CD14-positive monocyte (primary cell): ENCODE measurements around the gene HTR2B. TPM values are rescaled to one million over a fixed set of nuclear protein-coding genes. Genes with fewer than 3 reads are reported as not detected.

Experiments
- DNase-seq, 3 donors: peaks; one replicate each; pipeline ENCODE4 v3.0.0-alpha.2; 2011 to 2022
- H2AFZ ChIP-seq: 2 replicates; pipeline ENCODE4 v1.6.0; 2012; ENCODE audit warnings: mild to moderate bottlenecking, low read depth, low read length, inconsistent platforms; ENCODE audit not compliant: insufficient read depth, poor library complexity, severe bottlenecking
- H3K27ac ChIP-seq, 2 donors: 1 replicate in 1 of 2; 2 replicates in 1 of 2; pipeline ENCODE4 v1.5.1; 2012 to 2013; ENCODE audit warnings: low read length in 2 of 2, control low read depth in 1 of 2, inconsistent platforms in 1 of 2, low read depth in 1 of 2, mild to moderate bottlenecking in 1 of 2
- H3K27me3 ChIP-seq, 2 donors: one replicate each; pipeline versions ENCODE4 v1.6.0 to v1.6.1; 2011 to 2013; ENCODE audit warnings: low read length in 2 of 2; ENCODE audit not compliant: control insufficient read depth in 2 of 2, insufficient read depth in 2 of 2
- H3K36me3 ChIP-seq, 2 donors: replicated peaks in 1 of 2; 1 replicate in 1 of 2; 2 replicates in 1 of 2; pipeline versions ENCODE4 v1.5.1 to v1.6.1; 2012 to 2013; ENCODE audit warnings: low read length in 2 of 2, control low read depth in 1 of 2, inconsistent platforms in 1 of 2, mild to moderate bottlenecking in 1 of 2; ENCODE audit not compliant: insufficient read depth in 2 of 2, control insufficient read depth in 1 of 2
- H3K4me1 ChIP-seq, 2 donors: 1 replicate in 1 of 2; 2 replicates in 1 of 2; pipeline versions ENCODE4 v1.5.1 to v1.6.1; 2012 to 2013; ENCODE audit warnings: low read length in 2 of 2, control low read depth in 1 of 2, inconsistent platforms in 1 of 2, mild to moderate bottlenecking in 1 of 2, moderate library complexity in 1 of 2; ENCODE audit not compliant: insufficient read depth in 2 of 2, control insufficient read depth in 1 of 2
- H3K4me2 ChIP-seq: replicated peaks from 2 replicates; pipeline ENCODE3; 2012; ENCODE audit warnings: low read length, moderate library complexity, mild to moderate bottlenecking; ENCODE audit not compliant: poor library complexity, severe bottlenecking; ENCODE audit errors: extremely low read depth
- H3K4me3 ChIP-seq, 3 experiments: fragments of 200-600 bp in 1 of 3; sonication (generic) in 1 of 3; replicated peaks in 1 of 3; 1 replicate in 2 of 3; 2 replicates in 1 of 3; pipeline ENCODE4 v1.5.1; 2011 to 2013; ENCODE audit warnings: low read length in 3 of 3, mild to moderate bottlenecking in 3 of 3, control low read depth in 2 of 3, low read depth in 2 of 3, inconsistent platforms in 1 of 3, moderate library complexity in 1 of 3
- H3K79me2 ChIP-seq: 2 replicates; pipeline ENCODE4 v1.6.0; 2012; ENCODE audit warnings: mild to moderate bottlenecking, control low read depth, inconsistent platforms, low read length, moderate library complexity; ENCODE audit not compliant: insufficient read depth
- H3K9ac ChIP-seq: 2 replicates; pipeline ENCODE4 v1.6.0; 2017; ENCODE audit warnings: low read length, mild to moderate bottlenecking; ENCODE audit not compliant: insufficient read depth, poor library complexity, severe bottlenecking
- H3K9me3 ChIP-seq, 2 donors: replicated peaks in 1 of 2; 1 replicate in 1 of 2; 2 replicates in 1 of 2; pipeline versions ENCODE4 v1.5.1 to v1.6.1; 2012 to 2013; ENCODE audit warnings: low read length in 2 of 2, control low read depth in 1 of 2; ENCODE audit not compliant: control insufficient read depth in 1 of 2, insufficient read depth in 1 of 2
- H4K20me1 ChIP-seq: 2 replicates; pipeline ENCODE4 v1.6.0; 2012; ENCODE audit warnings: mild to moderate bottlenecking, low read length, control low read depth, moderate library complexity; ENCODE audit not compliant: insufficient read depth
- H3K27ac Mint-ChIP-seq, 7 donors: one replicate each; pipeline ENCODE4 v1.8.0; 2020; ENCODE audit warnings: mild to moderate bottlenecking in 7 of 7, mixed read lengths in 7 of 7, moderate library complexity in 6 of 7, inconsistent platforms in 2 of 7
- H3K27me3 Mint-ChIP-seq, 3 donors: one replicate each; pipeline ENCODE4 v1.8.0; 2021 to 2022; ENCODE audit warnings: low read depth in 3 of 3, mild to moderate bottlenecking in 3 of 3, mixed read lengths in 3 of 3, moderate library complexity in 3 of 3, inconsistent platforms in 1 of 3
- H3K36me3 Mint-ChIP-seq, 2 donors: one replicate each; pipeline ENCODE4 v1.8.0; 2020; ENCODE audit warnings: mixed read lengths in 2 of 2, inconsistent platforms in 1 of 2, mild to moderate bottlenecking in 1 of 2
- H3K4me1 Mint-ChIP-seq: one replicate; pipeline ENCODE4 v1.8.0; 2020; ENCODE audit warnings: mild to moderate bottlenecking, mixed read lengths
- H3K4me3 Mint-ChIP-seq, 2 donors: one replicate each; pipeline ENCODE4 v1.8.0; 2020; ENCODE audit warnings: mild to moderate bottlenecking in 2 of 2, mixed read lengths in 2 of 2, moderate library complexity in 1 of 2
- H3K9me3 Mint-ChIP-seq, 7 donors: one replicate each; pipeline ENCODE4 v1.8.0; 2020 to 2022; ENCODE audit warnings: mixed read lengths in 7 of 7, mild to moderate bottlenecking in 6 of 7, moderate library complexity in 6 of 7, inconsistent platforms in 2 of 7
- CTCF ChIP-seq: fragments of 200-600 bp; IDR thresholded peaks from one replicate; pipeline ENCODE4 v1.8.0; 2022; ENCODE audit warnings: antibody characterized with exemption, mild to moderate bottlenecking
- WGBS: methylation state at CpG from one replicate; pipeline ENCODE4 v1.1.5; 2013; ENCODE audit warnings: missing lambda C conversion rate; ENCODE audit not compliant: insufficient coverage; 5-methylcytosine and 5-hydroxymethylcytosine counted together
- intact Hi-C, 2 donors: fragments of 100-400 bp; cut with micrococcal nuclease; formaldehyde crosslinking; loops; one replicate each; pipeline versions ENCODE4 v1.15.0 to v1.15.1; 2023
- polyA plus RNA-seq, 3 donors: library from polyadenylated mRNA; depleted of rRNA in 1 of 3; unstranded in 2 of 3; stranded (reverse) in 1 of 3; fragments of 300-500 nt in 2 of 3; fragments of >200 nt in 1 of 3; fragmentation: Illumina TruSeq in 2 of 3; gene quantifications; 1 replicate in 2 of 3; 2 replicates in 1 of 3; pipeline ENCODE4 v1.2.3, GENCODE V29; 2012 to 2021

The HTR2B gene
- polyA plus RNA-seq, 3 donors = not detected

DNA sequence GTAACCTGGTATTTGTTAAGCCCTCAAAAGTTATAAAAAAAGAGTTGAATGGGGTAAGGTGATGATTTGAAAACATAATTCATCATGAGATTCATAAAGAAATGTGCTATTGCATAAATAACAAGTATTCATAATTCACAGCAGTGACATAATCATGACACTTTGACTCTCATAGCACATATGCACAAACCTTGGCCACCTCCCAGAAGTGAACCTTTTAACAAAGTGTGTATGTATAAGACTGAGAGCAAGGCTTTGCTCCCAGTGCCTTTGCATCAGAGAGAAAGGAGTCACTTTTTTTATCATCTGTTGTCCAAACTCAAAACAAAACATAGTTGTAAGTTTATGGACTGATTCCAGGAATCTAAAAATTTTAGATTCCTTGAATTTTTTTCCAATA, 15.0 kb upstream of the HTR2B start:
- no peak overlapping the region for H2AFZ ChIP-seq
- no peak for TF ChIP-seq CTCF
- Mint-ChIP-seq H3K9me3 (no peaks in the 10 kb centered on the region), H3K4me1 (peaks cover 4% of the 10 kb centered on the region), H3K36me3 (peaks cover 30 to 40% of the 10 kb centered on the region in 2 donors), H3K4me3 (no peak overlapping the region), H3K27me3 (peaks cover 0 to 3% (median 1%) of the 10 kb centered on the region in 3 donors), H3K27ac (no peak overlapping the region)
- H3K27me3 ChIP-seq = no peaks in the 10 kb centered on the region
- no peak overlapping the region for H3K4me3 ChIP-seq
- H4K20me1 ChIP-seq = no peaks in the 10 kb centered on the region
- no peaks in the 10 kb centered on the region for H3K79me2 ChIP-seq
- intact Hi-C loops = no loop called here
- no peak for DNase-seq
- no peaks in the 10 kb centered on the region for H3K4me1 ChIP-seq
- peaks cover 13 to 54% of the 10 kb centered on the region in 2 donors for H3K36me3 ChIP-seq
- no peak overlapping the region for H3K4me2 ChIP-seq
- no peak overlapping the region for H3K9ac ChIP-seq
- no peaks in the 10 kb centered on the region for H3K9me3 ChIP-seq
- H3K27ac ChIP-seq = no peak overlapping the region

- no peak overlapping the region for H3K4me2 ChIP-seq
- no peak overlapping the region for H2AFZ ChIP-seq
- peaks cover 13 to 49% of the 10 kb centered on the region in 2 donors for H3K36me3 ChIP-seq
- Mint-ChIP-seq H3K4me3 (no peak overlapping the region), H3K36me3 (peaks cover 25 to 33% of the 10 kb centered on the region in 2 donors), H3K27me3 (peaks cover 0 to 3% (median 1%) of the 10 kb centered on the region in 3 donors), H3K4me1 (peaks cover 6% of the 10 kb centered on the region), H3K9me3 (no peaks in the 10 kb centered on the region), H3K27ac (no peak overlapping the region)
- H4K20me1 ChIP-seq = peaks cover 8% of the 10 kb centered on the region
- no peaks in the 10 kb centered on the region for H3K27me3 ChIP-seq
- no peak for TF ChIP-seq CTCF
- no peaks in the 10 kb centered on the region for H3K79me2 ChIP-seq
- H3K27ac ChIP-seq = no peak overlapping the region
- WGBS = 100% methylated on average over 4 of the region's 8 CpGs
- no peak overlapping the region for H3K9ac ChIP-seq
- H3K9me3 ChIP-seq = no peaks in the 10 kb centered on the region
- intact Hi-C loops = no loop called here
- no peak overlapping the region for H3K4me3 ChIP-seq
- DNase-seq = no peak
- no peaks in the 10 kb centered on the region for H3K4me1 ChIP-seq
Observed at GRCh38 chr2:231138699-231139098, 13.9 kb upstream of the HTR2B start.
